ENCODE results near the gene PHF1.

PHF1 gene

DNA sequence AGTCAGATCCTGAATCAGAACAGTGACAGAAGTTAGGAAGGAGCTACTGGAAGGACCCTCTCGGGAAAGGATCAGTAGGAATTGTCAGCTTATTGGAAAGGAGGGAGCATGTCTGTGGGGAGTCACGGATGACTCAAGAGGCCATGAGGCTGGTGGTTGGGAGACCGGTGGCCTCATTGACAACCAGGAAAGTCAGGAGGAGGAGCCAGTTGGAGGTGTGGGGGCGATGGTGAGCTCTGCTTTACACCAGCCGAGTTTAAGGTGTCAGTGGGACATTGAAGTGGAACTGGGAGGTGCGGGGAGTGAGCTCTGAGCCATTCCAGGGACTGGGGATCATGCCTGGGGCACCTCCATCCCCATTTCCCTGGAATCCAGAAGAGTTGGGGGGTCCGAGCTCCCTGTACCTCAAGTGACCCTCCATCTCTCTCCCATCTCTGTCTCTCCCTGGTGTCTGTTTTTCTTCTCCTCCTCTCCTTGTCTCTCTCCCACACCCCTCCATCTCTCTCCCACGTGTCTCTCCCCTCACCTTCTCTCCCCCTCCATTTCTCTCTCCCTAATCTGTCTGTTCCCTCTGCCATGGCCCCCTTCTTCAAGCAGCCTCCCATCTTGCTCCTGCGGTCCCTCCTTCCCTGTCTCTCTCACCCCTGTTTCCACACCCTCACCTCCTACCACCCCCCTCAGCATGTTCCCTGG lies 29.3 kb downstream of the PHF1 start:
- Histone ChIP-seq H3K4me3 (no peak overlapping the region), H3K27ac (no peak overlapping the region)
- no peak for DNase-seq (ENCODE audit: low spot score)
- TF ChIP-seq, protein P1, sequence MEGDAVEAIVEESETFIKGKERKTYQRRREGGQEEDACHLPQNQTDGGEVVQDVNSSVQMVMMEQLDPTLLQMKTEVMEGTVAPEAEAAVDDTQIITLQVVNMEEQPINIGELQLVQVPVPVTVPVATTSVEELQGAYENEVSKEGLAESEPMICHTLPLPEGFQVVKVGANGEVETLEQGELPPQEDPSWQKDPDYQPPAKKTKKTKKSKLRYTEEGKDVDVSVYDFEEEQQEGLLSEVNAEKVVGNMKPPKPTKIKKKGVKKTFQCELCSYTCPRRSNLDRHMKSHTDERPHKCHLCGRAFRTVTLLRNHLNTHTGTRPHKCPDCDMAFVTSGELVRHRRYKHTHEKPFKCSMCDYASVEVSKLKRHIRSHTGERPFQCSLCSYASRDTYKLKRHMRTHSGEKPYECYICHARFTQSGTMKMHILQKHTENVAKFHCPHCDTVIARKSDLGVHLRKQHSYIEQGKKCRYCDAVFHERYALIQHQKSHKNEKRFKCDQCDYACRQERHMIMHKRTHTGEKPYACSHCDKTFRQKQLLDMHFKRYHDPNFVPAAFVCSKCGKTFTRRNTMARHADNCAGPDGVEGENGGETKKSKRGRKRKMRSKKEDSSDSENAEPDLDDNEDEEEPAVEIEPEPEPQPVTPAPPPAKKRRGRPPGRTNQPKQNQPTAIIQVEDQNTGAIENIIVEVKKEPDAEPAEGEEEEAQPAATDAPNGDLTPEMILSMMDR (IDR thresholded peaks at IDR 0.05), result no peak

DNA sequence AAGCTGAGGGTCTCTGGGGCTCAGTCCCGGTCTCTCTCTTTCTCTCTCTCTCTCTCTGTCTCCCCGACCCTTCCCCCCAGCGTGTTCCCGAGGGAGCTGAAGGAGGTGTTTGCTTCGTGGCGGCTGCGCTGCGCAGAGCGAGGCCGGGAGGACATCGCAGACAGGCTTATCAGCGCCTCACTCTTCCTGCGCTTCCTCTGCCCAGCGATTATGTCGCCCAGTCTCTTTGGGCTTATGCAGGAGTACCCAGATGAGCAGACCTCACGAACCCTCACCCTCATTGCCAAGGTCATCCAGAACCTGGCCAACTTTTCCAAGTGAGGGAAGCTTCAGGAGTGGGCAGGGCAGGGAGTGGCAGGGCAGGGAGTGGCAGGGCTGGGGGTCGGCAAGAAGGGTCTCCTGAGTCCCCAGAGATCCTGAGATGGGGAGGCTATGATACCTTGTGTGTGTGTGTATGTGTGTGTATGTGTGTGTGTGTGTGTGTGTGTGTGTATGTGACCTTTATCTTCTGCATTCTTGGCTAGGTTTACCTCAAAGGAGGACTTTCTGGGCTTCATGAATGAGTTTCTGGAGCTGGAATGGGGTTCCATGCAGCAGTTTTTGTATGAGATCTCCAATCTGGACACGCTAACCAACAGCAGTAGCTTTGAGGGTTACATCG lies 30.0 kb downstream of the PHF1 start:
- Histone ChIP-seq H3K27ac (no peak overlapping the region), H3K4me3 (no peak overlapping the region)
- TF ChIP-seq, protein P1 (IDR thresholded peaks at IDR 0.05), result no peak
- no peak for DNase-seq (ENCODE audit: low spot score)

DNA sequence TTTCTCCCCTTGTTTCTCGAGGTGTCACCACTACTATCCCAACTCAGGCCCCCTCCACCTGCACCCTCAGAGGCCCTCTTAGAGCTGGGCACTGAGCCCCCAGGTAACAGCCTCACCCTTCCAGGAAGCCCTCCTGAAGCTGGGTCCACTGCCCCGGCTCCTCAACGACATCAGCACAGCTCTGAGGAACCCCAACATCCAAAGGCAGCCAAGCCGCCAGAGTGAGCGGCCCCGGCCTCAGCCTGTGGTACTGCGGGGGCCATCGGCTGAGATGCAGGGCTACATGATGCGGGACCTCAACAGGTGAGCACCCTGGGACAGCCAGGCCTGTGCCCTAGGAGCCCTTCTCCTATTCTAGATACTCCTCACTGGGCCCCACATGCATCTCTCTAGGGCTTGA lies 30.6 kb downstream of the PHF1 start:
- no peak overlapping the region for H3K4me3 ChIP-seq
- TF ChIP-seq, protein P1 (IDR thresholded peaks at IDR 0.05), result no peak
- no peak overlapping the region for H3K27ac ChIP-seq
- DNase-seq (ENCODE audit: low spot score), result no peak

DNA sequence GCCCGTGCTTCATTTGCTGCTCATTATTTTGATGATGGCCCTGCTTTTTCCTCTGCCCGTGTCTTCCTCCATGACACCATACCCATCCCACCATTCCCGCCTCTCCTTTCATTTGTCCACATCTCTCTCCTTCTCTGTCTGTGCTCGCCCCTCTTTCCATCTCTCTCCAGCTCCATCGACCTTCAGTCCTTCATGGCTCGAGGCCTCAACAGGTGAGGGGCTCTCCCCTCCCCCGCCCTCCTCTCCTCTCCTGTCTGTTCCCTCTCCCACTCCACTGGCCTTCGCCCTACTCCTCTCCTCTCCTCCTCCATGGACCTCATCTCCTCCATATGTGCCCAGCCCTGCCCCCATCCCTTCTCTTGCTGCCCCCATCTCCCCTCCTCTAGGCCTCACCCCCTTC lies 31.5 kb downstream of the PHF1 start:
- Histone ChIP-seq H3K4me3 (no peak overlapping the region), H3K27ac (no peak overlapping the region)
- TF ChIP-seq, protein P1 (IDR thresholded peaks at IDR 0.05), result no peak
- DNase-seq (ENCODE audit: low spot score), result no peak

DNA sequence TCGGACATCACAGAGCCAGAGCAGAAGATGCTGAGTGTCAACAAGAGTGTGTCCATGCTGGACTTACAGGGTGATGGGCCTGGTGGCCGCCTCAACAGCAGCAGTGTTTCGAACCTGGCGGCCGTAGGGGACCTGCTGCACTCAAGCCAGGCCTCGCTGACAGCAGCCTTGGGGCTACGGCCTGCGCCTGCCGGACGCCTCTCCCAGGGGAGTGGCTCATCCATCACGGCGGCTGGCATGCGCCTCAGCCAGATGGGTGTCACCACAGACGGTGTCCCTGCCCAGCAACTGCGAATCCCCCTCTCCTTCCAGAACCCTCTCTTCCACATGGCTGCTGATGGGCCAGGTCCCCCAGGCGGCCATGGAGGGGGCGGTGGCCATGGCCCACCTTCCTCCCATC lies 32.2 kb downstream of the PHF1 start:
- TF ChIP-seq, protein P1 (IDR thresholded peaks at IDR 0.05), result no peak
- H3K27ac ChIP-seq, result no peak overlapping the region
- no peak overlapping the region for H3K4me3 ChIP-seq
- DNase-seq (ENCODE audit: low spot score), result no peak

DNA sequence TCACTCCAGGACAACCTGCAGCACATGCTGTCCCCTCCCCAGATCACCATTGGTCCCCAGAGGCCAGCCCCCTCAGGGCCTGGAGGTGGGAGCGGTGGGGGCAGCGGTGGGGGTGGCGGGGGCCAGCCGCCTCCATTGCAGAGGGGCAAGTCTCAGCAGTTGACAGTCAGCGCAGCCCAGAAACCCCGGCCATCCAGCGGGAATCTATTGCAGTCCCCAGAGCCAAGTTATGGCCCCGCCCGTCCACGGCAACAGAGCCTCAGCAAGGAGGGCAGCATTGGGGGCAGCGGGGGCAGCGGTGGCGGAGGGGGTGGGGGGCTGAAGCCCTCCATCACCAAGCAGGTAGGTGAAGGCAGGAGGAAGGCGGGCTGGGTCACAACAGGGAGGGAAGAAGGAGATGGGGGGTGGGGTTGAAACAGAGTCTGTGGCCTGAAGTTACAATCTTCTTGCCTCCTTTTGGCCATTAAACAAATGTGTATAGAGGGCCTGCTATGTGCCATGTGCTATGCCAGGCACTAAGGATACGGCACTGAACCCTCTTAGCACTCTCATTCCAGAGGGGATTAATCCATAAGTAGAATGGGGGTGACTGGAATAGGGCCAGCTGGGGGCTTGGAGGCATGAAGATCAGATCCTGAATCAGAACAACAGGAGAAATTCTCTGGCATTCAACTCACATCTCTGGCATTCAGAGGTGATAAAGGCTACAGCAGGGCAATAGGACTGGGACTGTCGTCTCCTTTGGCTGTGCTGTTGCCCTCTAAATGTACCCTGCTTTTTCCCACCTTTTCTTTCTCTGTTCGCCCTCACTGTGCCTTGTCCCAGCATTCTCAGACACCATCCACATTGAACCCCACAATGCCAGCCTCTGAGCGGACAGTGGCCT lies 33.0 kb downstream of the PHF1 start:
- no peak overlapping the region for H3K27ac ChIP-seq
- H3K4me3 ChIP-seq, result no peak overlapping the region
- no peak for DNase-seq (ENCODE audit: low spot score)
- TF ChIP-seq, protein P1 (IDR thresholded peaks at IDR 0.05), result no peak

Data from coronary artery (tissue), 2 donors.